Measurements from ENCODE around the gene CRELD2.

CRELD2 gene

DNA sequence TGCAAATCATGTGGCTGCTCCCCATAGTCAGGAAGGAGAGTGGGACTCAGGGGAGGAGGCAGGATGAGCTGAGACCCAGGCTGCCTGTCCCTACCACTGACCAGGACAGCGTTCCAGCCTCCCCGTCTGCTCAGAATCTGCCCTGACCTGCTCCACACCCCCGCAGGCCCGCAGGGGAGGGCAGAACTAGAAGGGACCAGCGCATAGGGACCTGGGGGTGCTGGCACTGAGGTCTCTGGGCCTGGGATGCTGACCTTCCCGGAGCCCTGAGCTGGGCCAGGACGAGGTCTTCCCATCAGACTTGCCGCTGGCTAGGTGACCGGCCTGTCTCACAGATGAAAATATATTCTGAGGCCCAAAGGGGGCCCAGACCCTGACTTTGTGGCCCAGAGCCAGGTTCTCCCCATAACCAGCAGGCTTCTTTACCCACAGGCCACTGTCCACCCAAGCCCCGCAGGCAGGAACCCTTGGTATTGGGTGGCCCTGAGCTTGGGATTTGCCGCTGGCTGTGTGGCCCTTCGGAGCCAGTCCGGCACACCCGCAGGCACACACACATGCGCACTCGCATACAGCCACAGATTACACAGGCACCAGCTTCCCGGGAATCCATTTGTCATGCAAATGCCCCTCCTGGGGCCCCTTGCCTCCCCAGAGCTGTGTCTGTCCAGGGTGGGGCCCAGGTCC, 28.3 kb downstream of the CRELD2 start:
- DNase-seq, result no peak

DNA sequence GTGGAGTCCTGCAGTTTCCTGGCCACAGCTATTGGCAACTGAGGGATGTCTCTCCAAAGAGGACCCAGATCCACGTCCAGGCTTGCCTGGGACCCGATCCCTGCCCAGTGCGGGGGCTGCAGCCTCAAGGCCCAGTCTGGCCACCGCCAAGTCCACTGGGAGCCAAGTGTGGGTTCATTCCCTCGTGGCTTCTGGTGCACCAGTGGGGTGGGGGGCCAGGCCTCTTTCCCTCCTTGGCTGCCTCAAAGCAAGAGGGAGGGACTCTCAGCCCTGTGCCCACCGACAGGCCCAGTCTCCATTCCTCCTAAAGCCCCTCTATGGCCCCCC, 28.8 kb downstream of the CRELD2 start:
- DNase-seq, result no peak

GRCh38 chr22:49948116-49948957, 29.9 kb downstream of the CRELD2 start:
- DNase-seq, result no peak

GRCh38 chr22:49948958-49949913, 30.8 kb downstream of the CRELD2 start:
- DNase-seq, result no peak

DNA sequence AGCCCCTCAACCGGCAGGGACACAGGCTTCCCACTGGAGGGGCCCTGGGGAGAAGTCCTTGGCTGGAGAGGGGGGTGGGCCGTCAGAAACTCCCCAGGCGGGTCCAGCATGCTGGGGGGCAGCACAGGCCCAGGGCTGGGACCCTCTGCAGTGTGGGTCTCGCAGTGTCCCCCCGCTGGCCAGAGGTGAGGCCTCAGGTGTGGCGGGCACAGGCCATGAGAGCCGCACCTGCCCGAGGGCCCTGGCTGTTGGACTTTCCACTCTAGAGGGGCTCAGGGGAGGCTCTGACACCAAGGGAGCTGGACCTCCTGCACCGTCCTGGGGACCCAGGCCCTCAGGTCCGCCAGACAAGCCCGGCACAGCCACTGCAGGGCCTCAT, 31.5 kb downstream of the CRELD2 start:
- DNase-seq, result no peak

DNA sequence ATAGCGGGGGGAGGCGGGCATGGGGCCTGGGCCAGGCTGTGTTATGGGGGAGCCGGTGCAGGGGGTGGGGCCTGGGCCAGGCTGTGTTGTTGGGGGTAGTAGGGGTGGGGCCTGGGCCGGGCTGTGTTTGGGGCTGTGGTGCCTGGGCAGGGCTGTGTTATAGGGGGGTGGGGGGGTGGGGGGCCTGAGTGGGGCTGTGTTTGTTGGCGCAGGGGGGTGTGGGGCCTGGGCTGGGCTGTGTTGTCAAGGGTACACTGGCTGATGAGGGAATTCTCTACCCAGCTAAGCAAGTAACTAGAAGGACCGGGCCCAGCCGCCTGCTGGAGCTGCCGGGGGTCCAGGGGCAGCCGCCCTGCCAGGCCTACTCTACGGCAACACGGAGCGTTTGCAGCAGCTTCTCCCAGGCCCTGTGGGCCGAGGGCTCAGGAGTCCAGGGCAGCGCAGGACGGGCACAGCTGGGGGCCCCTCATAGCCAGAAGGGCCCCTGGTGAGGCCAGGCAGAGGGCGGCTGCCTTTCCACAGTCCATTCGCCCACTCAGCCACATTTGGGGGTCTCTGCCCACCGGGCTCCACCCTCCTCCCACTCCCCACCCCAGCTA, 32.1 kb downstream of the CRELD2 start:
- DNase-seq, result no peak

DNA sequence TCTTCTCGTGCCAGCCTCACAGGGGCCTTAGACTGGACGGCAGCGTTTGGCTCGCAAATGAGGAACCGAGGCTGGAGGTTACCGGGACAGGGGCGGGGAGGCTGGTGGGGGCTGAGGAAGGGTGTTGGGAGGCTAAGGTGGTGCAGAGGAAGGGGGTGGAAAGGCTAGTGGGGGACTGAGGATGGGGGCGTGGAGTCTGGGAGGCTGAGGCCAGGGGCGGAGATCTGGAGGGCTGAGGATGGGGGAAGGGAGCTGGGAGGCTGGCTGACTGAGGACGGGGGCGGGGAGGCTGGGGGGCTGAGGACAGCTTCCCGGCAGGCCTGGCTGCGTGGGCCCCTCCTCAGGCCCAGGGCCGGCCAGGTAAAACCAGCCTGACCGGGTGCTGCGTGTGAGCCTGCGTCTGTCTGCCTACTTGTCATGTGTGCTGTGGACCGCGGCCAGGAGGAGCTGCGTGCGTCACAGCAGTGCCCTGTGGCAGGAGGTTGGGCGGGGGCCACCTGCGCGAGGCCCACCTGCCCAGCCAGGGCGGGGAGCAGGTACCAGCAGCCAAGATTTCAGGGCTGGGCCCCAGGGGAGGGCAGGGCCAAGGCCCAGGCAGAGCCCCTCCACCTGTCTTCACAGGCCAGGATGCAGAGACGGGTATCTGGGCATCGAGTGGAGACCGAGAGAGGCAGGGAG, 32.7 kb downstream of the CRELD2 start:
- DNase-seq, result no peak

- DNase-seq, result no peak
Observed at GRCh38 chr22:49951678-49951985, 33.2 kb downstream of the CRELD2 start.

- no peak for DNase-seq
Observed at GRCh38 chr22:49951986-49952896, 33.8 kb downstream of the CRELD2 start.

DNA sequence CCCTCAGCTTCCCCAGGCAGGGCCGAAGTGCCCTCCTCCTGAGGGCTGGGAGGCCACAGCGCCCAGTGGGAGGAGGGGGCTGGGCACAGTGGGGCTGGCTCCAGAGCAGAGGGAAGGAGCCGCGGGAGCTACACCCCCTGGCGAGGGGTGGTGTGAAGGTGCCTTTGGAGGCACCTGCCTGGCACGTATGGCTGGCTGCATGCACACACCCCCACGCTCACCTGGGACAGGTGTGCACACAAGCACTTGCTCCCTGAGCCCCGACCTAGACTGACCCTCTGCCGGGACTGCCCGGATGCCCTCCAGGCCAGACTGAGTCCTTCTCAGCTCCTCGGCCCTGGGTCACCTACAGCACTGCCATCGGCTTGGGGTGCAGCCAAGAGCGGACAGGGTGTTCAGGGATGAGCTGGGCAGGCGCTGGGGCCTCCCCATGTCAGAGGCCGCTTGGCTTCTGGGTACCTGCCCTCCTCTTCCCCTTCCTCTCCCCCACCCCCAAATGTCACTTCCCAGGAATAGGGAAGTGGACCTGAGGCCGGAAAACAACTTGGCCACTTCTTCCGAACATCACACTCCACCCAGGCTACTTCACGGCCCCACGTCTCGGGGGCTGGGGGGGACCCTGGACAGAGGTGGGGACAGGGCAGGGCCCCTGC, 34.7 kb downstream of the CRELD2 start:
- no peak for DNase-seq

DNA sequence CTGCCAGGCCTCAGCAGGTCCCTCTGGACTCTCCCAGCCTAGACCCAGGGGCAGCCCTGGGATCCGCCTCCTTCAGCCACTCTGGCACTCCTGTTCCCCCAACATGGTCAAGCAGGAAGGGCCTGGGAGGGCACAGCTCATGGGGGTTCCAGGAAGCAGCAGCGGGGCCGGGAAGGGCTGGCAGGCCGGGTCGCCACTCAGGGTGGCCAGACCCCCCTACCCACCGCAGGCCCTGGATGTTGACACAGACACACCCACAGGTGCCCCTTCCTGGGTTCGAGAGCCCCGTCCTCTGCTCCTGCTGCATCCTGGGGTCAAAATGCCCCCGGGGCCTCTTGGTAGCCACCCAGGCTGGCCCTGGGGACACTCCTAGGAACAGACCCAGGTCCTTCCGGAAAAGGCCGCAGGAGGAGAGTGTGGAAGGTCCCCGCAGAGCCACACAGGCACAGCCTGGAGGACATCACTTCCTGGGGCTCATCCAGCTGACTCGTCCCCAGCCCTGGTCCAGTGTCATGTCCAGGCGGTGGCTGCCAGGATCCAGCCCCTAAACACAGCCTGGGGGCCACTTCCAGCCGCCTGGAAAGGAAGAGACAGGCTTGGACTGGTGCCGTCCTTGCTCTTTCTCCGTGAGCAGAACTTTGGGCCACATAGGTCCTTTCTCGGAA, 35.4 kb downstream of the CRELD2 start:
- DNase-seq, result no peak

- DNase-seq, result no peak
Observed at GRCh38 chr22:49954354-49954753, 35.9 kb downstream of the CRELD2 start.

- no peak for DNase-seq
Observed at GRCh38 chr22:49954991-49955580, 36.7 kb downstream of the CRELD2 start.

GRCh38 chr22:49955581-49956417, 37.4 kb downstream of the CRELD2 start:
- DNase-seq, result no peak

- DNase-seq, result no peak
Observed at GRCh38 chr22:49956418-49956770, 38.0 kb downstream of the CRELD2 start.

GRCh38 chr22:49956914-49957825, 38.7 kb downstream of the CRELD2 start:
- DNase-seq, result no peak

- no peak for DNase-seq
Observed at GRCh38 chr22:49957826-49958365, 39.5 kb downstream of the CRELD2 start.
